Coronary artery (tissue), 2 donors: ENCODE measurements around the gene RASGRF1.

ENCODE experiments used
- DNase-seq: peaks from one replicate; pipeline ENCODE4 v3.0.0-alpha.2; 2017; ENCODE audit warnings: low spot score
- H3K27ac ChIP-seq, 2 donors: fragments of 200-600 bp; sonication (generic); one replicate each; pipeline ENCODE4 v1.5.1; 2016 to 2019
- H3K4me3 ChIP-seq: fragments of 200-600 bp; sonication (generic); 2 replicates; pipeline ENCODE4 v1.5.1; 2016; ENCODE audit warnings: mild to moderate bottlenecking, moderate library complexity
- TF ChIP-seq, protein P1 (sequence below): fragments of 200-600 bp; sonication (generic); IDR thresholded peaks from one replicate; pipeline ENCODE4 v1.5.1; 2019; ENCODE audit warnings: antibody characterized with exemption

RASGRF1 gene

GRCh38 chr15:78989701-78990240 is 100.8 kb downstream of the RASGRF1 start:
- Histone ChIP-seq H3K4me3 (no peak overlapping the region), H3K27ac (peak overlapping the region in 1 of 2 donors; percentile 69)
- no peak for DNase-seq
- TF ChIP-seq, protein P1, sequence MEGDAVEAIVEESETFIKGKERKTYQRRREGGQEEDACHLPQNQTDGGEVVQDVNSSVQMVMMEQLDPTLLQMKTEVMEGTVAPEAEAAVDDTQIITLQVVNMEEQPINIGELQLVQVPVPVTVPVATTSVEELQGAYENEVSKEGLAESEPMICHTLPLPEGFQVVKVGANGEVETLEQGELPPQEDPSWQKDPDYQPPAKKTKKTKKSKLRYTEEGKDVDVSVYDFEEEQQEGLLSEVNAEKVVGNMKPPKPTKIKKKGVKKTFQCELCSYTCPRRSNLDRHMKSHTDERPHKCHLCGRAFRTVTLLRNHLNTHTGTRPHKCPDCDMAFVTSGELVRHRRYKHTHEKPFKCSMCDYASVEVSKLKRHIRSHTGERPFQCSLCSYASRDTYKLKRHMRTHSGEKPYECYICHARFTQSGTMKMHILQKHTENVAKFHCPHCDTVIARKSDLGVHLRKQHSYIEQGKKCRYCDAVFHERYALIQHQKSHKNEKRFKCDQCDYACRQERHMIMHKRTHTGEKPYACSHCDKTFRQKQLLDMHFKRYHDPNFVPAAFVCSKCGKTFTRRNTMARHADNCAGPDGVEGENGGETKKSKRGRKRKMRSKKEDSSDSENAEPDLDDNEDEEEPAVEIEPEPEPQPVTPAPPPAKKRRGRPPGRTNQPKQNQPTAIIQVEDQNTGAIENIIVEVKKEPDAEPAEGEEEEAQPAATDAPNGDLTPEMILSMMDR, result no peak

DNA sequence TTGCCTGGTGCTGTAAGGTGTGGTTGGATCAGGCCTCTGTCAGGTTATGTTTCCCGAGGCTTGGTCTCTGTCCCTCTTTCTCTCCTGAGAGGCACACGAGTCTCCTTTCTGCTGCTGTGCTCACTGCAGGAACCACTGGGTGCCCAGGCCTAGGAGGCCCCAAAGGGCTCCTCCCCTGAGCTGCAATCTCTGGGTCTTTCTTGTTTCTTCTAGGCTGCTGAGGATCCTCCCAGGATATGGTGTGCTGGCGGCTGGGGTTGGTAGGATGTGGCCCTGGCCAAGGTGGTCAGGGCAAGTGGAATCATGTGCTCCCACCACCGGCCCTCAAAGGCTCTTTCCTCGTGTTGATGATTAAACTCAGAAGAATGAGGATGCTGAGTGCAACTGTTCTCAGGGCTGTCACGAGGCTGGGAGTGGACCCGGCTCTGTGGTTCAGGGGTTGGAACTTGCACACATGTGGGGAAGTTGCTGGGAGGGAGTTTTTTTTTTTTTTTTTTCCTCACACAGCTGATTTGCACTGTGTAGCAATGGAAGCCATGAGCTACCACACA is 102.1 kb downstream of the RASGRF1 start:
- H3K27ac ChIP-seq, result peak overlapping the region; percentile 42 to 79
- peak; percentile 79 for DNase-seq
- no peak overlapping the region for H3K4me3 ChIP-seq

GRCh38 chr15:78987556-78988360 is 102.8 kb downstream of the RASGRF1 start:
- DNase-seq, result no peak
- TF ChIP-seq, protein P1, result no peak
- Histone ChIP-seq H3K27ac (peak overlapping the region; percentile 42 to 79), H3K4me3 (no peak overlapping the region)

More for the DNA sequence above, 102.1 kb downstream of the RASGRF1 start:
- TF ChIP-seq, protein P1, result no peak

GRCh38 chr15:78985859-78986475 is 104.6 kb downstream of the RASGRF1 start:
- H3K27ac ChIP-seq, result no peak overlapping the region
- no peak for DNase-seq
- no peak overlapping the region for H3K4me3 ChIP-seq
- TF ChIP-seq, protein P1, result no peak

GRCh38 chr15:78984041-78984440 is 106.5 kb downstream of the RASGRF1 start:
- Histone ChIP-seq H3K27ac (peak overlapping the region in 1 of 2 donors; percentile 31), H3K4me3 (no peak overlapping the region)
- TF ChIP-seq, protein P1, result no peak
- DNase-seq, result no peak

DNA sequence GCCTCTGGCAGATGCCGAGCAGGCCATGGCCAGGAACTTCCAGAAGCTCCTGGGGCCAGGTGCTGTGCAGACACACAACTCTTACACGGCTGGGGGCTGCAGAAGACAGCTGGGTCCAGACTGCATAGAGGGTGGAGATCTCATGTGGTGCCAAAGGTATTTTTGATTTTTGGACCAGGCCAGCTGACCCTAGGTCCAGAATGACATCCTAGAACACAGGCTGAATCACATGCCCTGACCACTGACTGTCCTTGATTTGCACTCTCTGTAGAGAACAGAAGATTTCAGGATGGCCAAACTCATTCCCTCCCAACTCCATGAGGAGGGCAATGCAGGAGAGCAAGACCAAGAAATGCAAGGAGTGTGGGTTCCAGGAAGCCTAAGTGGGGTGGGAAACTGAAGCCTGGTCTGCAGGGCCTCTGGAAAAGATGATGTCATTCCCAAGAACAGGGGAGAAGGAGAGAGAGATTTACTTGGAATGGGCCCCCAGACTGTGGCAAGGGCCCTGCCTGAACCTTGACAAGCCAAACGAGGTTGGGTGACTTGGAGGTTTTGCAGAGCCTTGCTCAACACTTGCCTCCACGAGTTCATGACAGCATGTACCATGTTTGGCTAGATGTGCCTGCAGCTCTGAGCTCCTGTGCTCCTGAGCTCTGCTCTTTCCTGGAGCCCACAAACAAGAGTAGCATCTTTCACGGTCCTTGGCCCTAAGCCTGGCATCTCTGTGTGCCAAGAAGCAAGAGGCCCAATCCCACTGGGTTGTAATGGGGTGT is 107.2 kb downstream of the RASGRF1 start:
- Histone ChIP-seq H3K27ac (peak overlapping the region in 1 of 2 donors; percentile 31), H3K4me3 (no peak overlapping the region)
- TF ChIP-seq, protein P1, result no peak
- DNase-seq, result no peak
